ENCODE data around the gene PDCD11.
A peak's percentile ranks its signal among the peaks of the same experiment; 100 is the strongest.
"Not testable (repeated sequence)": the region's sequence is repeated elsewhere in the genome, so short reads cannot be mapped to it uniquely, and the experiment has no call there.

PDCD11 gene

DNA sequence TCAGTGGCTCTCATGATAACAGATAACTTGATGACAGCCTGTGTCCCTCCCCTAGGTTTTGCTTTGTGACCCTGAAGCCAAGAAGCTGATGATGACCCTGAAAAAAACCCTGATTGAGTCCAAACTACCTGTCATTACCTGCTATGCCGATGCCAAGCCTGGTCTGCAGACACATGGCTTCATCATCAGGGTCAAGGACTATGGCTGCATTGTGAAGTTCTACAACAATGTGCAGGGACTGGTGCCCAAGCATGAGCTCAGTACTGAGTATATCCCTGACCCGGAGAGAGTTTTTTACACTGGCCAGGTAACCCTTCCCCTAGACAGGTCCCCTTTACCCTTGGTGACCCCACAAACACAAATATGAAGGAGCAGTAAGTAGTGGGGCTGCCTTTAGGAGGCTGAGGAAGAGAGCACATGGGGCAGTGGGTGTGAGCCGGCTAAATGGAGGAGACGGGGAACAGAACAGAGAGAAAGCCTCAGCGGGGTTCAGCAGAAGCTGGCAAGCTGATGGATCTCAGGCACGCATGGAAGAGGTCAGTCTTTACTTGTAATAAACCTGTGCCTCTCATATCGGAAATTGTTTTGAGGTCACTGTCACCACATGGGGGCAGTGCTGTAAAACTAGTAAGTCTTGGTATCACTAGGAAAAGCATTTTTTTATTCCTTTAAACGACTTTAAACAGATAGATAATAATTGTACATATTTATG, 20.2 kb downstream of the PDCD11 start:
- TF ChIP-seq, protein P1, sequence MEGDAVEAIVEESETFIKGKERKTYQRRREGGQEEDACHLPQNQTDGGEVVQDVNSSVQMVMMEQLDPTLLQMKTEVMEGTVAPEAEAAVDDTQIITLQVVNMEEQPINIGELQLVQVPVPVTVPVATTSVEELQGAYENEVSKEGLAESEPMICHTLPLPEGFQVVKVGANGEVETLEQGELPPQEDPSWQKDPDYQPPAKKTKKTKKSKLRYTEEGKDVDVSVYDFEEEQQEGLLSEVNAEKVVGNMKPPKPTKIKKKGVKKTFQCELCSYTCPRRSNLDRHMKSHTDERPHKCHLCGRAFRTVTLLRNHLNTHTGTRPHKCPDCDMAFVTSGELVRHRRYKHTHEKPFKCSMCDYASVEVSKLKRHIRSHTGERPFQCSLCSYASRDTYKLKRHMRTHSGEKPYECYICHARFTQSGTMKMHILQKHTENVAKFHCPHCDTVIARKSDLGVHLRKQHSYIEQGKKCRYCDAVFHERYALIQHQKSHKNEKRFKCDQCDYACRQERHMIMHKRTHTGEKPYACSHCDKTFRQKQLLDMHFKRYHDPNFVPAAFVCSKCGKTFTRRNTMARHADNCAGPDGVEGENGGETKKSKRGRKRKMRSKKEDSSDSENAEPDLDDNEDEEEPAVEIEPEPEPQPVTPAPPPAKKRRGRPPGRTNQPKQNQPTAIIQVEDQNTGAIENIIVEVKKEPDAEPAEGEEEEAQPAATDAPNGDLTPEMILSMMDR (IDR thresholded peaks at IDR 0.05; ENCODE audit: borderline replicate concordance, control extremely low read depth, extremely low read depth, insufficient read depth, missing control alignments) = peak; percentile 72
- DNase-seq (ENCODE audit: low spot score) = peak; percentile 59
- in situ Hi-C loops (cut with MboI; ENCODE audit: low sequenced_read_pairs, unreplicated experiment) = loop anchor here (5.0 kb wide), 1 partner anchor 71 kb away; no protein-coding TSS in a partner anchor

DNA sequence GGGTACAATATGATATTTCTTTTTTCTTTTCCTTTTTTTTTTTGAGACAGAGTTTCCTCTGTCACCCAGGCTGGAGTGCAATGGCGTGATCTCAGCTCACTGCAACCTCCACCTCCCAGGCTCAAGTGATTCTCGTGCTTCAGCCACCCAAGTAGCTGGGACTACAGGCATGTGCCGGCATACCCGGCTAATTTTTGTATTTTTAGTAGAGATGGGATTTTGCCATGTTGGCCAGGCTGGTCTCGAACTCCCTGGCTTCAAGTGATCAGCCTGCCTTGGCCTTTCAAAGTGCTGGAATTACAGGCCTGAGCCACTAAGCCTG, 20.7 kb downstream of the PDCD11 start:
- in situ Hi-C loops (cut with MboI; ENCODE audit: low sequenced_read_pairs, unreplicated experiment) = loop anchor here (5.0 kb wide), 1 partner anchor 70 kb away; no protein-coding TSS in a partner anchor
- not testable (repeated sequence) for DNase-seq (ENCODE audit: low spot score)

DNA sequence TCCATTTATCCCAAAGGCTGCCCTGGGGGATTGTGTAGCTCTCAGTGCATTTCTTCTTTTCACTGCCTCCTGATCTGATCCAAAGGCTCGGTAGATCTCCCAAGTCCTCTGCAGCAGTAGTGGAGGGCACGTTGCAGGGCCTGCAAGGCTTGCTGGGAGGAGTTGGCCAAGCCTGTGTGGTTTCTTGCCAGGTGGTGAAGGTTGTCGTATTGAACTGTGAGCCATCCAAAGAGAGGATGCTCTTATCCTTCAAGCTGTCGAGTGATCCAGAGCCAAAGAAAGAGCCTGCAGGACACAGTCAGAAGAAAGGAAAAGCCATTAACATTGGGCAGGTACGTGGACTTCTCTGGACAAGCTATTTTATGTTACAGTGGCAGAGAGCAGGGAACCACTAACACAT, 21.2 kb downstream of the PDCD11 start:
- in situ Hi-C loops (cut with MboI; ENCODE audit: low sequenced_read_pairs, unreplicated experiment) = loop anchor here (5.0 kb wide), 1 partner anchor 70 kb away; no protein-coding TSS in a partner anchor
- no peak for DNase-seq (ENCODE audit: low spot score)
- TF ChIP-seq, protein P1 (IDR thresholded peaks at IDR 0.05; ENCODE audit: borderline replicate concordance, control extremely low read depth, extremely low read depth, insufficient read depth, missing control alignments) = no peak

DNA sequence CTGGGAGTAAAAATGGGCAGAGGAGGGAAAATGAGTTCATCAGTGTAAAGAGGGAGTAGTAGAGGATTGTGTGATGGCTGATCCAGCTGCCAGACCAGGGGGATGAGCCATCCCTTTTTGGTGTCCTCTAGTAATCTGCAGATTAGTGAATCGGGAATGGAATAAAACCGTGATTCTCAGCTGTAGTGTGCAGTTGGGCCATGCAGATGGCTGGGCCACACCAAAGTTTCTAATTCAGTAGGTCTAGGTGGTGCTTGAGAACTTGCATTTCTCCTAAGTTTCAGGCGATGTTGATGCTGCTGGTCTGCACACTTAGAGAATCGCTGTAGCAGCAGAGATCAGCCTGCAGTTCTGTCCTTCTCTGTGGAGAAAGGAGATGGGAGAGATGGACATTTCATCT, 22.7 kb downstream of the PDCD11 start:
- DNase-seq (ENCODE audit: low spot score) = no peak
- TF ChIP-seq, protein P1 (IDR thresholded peaks at IDR 0.05; ENCODE audit: borderline replicate concordance, control extremely low read depth, extremely low read depth, insufficient read depth, missing control alignments) = no peak
- in situ Hi-C loops (cut with MboI; ENCODE audit: low sequenced_read_pairs, unreplicated experiment) = loop anchor here (5.0 kb wide), 1 partner anchor 68 kb away; no protein-coding TSS in a partner anchor

DNA sequence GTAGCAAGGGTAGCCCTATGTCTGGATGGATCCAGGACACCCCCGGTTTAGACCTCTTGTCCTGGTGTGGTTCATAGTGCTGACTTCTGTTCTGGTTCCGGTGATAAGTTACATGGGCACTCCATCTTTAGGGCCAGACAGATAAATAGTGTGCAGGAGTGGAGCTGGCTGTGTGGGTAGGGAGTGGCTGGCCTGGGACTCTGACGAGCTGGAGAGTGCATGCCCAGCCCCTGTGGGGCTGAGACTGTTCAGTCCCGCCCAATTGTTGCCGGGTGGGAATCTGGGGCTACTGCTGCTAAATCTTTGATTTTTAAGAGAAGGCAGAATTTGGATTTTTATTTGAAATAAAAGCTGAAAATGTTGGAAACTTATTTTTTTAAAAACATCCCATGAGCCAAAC, 27.3 kb downstream of the PDCD11 start:
- in situ Hi-C loops (cut with MboI; ENCODE audit: low sequenced_read_pairs, unreplicated experiment) = no loop called here
- no peak for DNase-seq (ENCODE audit: low spot score)
- TF ChIP-seq, protein P1 (IDR thresholded peaks at IDR 0.05; ENCODE audit: borderline replicate concordance, control extremely low read depth, extremely low read depth, insufficient read depth, missing control alignments) = no peak

DNA sequence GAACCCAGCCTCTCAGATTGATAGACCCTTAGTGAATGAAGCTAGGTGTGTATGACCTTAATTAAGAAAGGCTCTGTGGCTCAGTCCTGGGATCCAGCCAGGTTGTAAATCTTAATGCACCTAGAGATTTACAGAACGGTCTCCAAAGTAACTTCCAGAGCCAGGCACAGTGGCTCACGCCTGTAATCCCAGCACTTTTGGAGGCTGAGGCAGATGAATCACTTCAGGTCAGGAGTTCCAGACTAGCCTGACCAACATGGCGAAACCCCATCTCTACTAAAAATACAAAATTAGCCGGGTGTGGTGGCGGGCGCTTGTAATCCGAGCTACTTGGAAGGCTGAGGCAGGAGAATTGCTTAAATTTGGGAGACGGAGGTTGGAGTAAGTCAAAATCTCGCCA, 31.4 kb downstream of the PDCD11 start:
- TF ChIP-seq, protein P1 (IDR thresholded peaks at IDR 0.05; ENCODE audit: borderline replicate concordance, control extremely low read depth, extremely low read depth, insufficient read depth, missing control alignments) = no peak
- DNase-seq (ENCODE audit: low spot score) = no peak
- in situ Hi-C loops (cut with MboI; ENCODE audit: low sequenced_read_pairs, unreplicated experiment) = no loop called here

DNA sequence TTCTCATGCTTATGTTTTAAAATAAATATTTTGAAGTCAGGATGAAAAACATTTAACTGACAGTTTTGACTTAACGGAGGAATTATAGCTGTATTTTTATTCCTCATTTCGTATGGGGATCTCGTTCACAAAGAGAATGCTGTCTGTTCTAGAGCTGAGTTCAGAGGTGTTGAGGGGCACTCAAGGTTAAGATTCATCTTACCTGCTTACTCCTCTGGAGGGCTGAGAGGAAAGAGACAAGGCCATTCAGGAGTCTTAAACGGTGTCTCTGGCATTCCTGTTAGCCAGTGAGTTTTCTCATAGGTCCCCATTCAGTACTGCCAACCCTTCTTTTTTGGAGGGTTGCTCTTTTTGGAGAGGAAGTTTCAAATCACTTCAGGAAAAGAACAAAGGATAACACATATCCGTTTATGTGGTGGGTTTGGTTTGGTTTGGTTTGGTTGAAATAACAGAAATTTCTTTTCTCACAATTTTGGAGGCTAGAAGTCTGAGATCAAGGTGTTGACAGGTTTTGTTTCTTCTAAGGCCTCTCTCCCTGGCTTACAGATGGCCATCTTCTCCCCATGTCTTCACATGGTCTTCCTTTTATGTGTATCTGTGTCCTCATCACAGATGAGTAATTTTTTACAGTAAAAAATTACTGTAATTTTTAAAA, 32.7 kb downstream of the PDCD11 start:
- DNase-seq (ENCODE audit: low spot score) = no peak
- TF ChIP-seq, protein P1 (IDR thresholded peaks at IDR 0.05; ENCODE audit: borderline replicate concordance, control extremely low read depth, extremely low read depth, insufficient read depth, missing control alignments) = no peak
- in situ Hi-C loops (cut with MboI; ENCODE audit: low sequenced_read_pairs, unreplicated experiment) = no loop called here
